K562 (cell line): ENCODE measurements around the gene NFRKB. TPM values are rescaled to one million over a fixed set of nuclear protein-coding genes. Genes with fewer than 3 reads are reported as not detected.

Experiments
- CBX3 ChIP-seq, 2 experiments: IDR thresholded peaks; 1 replicate in 1 of 2; 2 replicates in 1 of 2; pipeline ENCODE4 v1.6.1; 2012; ENCODE audit warnings: inconsistent platforms in 2 of 2, low read length in 2 of 2, borderline replicate concordance in 1 of 2, control low read depth in 1 of 2
- GATAD2A ChIP-seq: fragments of 450-650 bp; IDR thresholded peaks from 2 replicates; pipeline ENCODE4 v1.6.1; 2017
- HOXB6 ChIP-seq: fragments of 250-450 bp; sonication (Bioruptor Pico); IDR thresholded peaks from 2 replicates; pipeline ENCODE4 v1.5.1; 2022; ENCODE audit warnings: mild to moderate bottlenecking, borderline replicate concordance
- KHSRP ChIP-seq: fragments of 450-650 bp; IDR thresholded peaks from 2 replicates; pipeline ENCODE4 v1.6.1; 2017
- MEF2A ChIP-seq: IDR thresholded peaks from 2 replicates; pipeline ENCODE4 v1.6.1; 2011; ENCODE audit warnings: low read depth, mild to moderate bottlenecking, low read length, moderate library complexity; ENCODE audit not compliant: control insufficient read depth
- MIER1 ChIP-seq: fragments of 450-650 bp; IDR thresholded peaks from 2 replicates; pipeline ENCODE4 v1.6.1; 2016; ENCODE audit warnings: antibody characterized with exemption, mild to moderate bottlenecking, low read depth
- MYBL2 ChIP-seq, 2 experiments: fragments of 450-650 bp in 1 of 2; sonication (generic) in 1 of 2; formaldehyde crosslinking in 1 of 2; IDR thresholded peaks; 2 replicates each; pipeline versions ENCODE4 v1.6.1 to v1.8.1; 2017 to 2022; ENCODE audit warnings: borderline replicate concordance in 1 of 2, inconsistent platforms in 1 of 2, low read depth in 1 of 2, mild to moderate bottlenecking in 1 of 2, missing genetic modification reagents in 1 of 2, moderate library complexity in 1 of 2
- NRF1 ChIP-seq, 2 experiments: fragments of 450-650 bp; IDR thresholded peaks in 1 of 2; conservative IDR thresholded peaks in 1 of 2; 2 replicates each; pipeline ENCODE4 v1.6.1; 2014; ENCODE audit warnings: mild to moderate bottlenecking in 2 of 2
- PHB ChIP-seq: fragments of 250-450 bp; sonication (Bioruptor Pico); IDR thresholded peaks from 2 replicates; pipeline ENCODE4 v1.5.0; 2021
- RBM34 ChIP-seq: fragments of 200-400 bp; formaldehyde crosslinking; IDR thresholded peaks from 2 replicates; pipeline ENCODE4 v1.6.1; 2018; ENCODE audit warnings: low read length, borderline replicate concordance; ENCODE audit not compliant: insufficient read depth
- SMAD1 ChIP-seq: fragments of 150-350 bp; IDR thresholded peaks from 2 replicates; pipeline ENCODE4 v1.6.1; 2014; ENCODE audit warnings: low read length, low read depth; ENCODE audit not compliant: partially characterized antibody
- SMARCA5 ChIP-seq: fragments of 450-650 bp; IDR thresholded peaks from 2 replicates; pipeline ENCODE4 v1.6.1; 2016
- TRIM28 ChIP-seq: fragments of 450-650 bp; IDR thresholded peaks from 2 replicates; pipeline ENCODE4 v1.6.1; 2017
- ZKSCAN1 ChIP-seq: fragments of 150-350 bp; IDR thresholded peaks from 2 replicates; pipeline ENCODE4 v1.6.1; 2016; ENCODE audit warnings: low read depth, low read length
- ZNF695 ChIP-seq: fragments of 450-650 bp; formaldehyde crosslinking; IDR thresholded peaks from 2 replicates; pipeline ENCODE4 v1.4.0; 2020; ENCODE audit warnings: mild to moderate bottlenecking, moderate library complexity
- ZNF780A ChIP-seq: fragments of 250-450 bp; sonication (Bioruptor Pico); IDR thresholded peaks from 2 replicates; pipeline ENCODE4 v1.5.0; 2021; ENCODE audit warnings: mild to moderate bottlenecking
- polyA plus RNA-seq, 8 experiments: library from polyadenylated mRNA; depleted of rRNA in 4 of 8; stranded (reverse) in 5 of 8; unstranded in 3 of 8; fragments of >200 nt; fragmentation: Nextera tagmentation in 2 of 8; fragmentation: Illumina TruSeq in 1 of 8; extraction: Ambion mirVana in 2 of 8; extraction: Trizol in 1 of 8; gene quantifications; 2 replicates each; pipeline versions ENCODE4 v1.2.1 to v1.2.3, GENCODE V29; 2011 to 2014; ENCODE audit warnings: inconsistent platforms in 1 of 8, missing spikeins in 1 of 8
- total RNA-seq, 7 experiments: library from RNA; depleted of rRNA in 6 of 7; stranded (reverse); fragments of >200 nt in 6 of 7; fragmentation: Illumina TruSeq in 2 of 7; extraction: Trizol in 2 of 7; gene quantifications; 2 replicates each; pipeline versions ENCODE4 v1.2.1 to v1.2.3, GENCODE V29; 2011 to 2021; ENCODE audit warnings: low replicate concordance in 1 of 7
- TF ChIP-seq, protein P1 (sequence below): fragments of 250-450 bp; sonication (Bioruptor Pico); IDR thresholded peaks from 2 replicates; pipeline ENCODE4 v1.8.0; 2022; ENCODE audit warnings: moderate library complexity, mild to moderate bottlenecking, inconsistent platforms
- TF ChIP-seq, protein P2 (sequence below): fragments of 250-450 bp; sonication (Bioruptor Pico); IDR thresholded peaks from 2 replicates; pipeline ENCODE4 v1.8.0; 2022; ENCODE audit warnings: moderate library complexity, mild to moderate bottlenecking, inconsistent platforms
- TF ChIP-seq, protein P3 (sequence below): sonication (generic); formaldehyde crosslinking; IDR thresholded peaks from 2 replicates; pipeline ENCODE4 v1.8.1; 2023; ENCODE audit warnings: mild to moderate bottlenecking, missing genetic modification reagents
- TF ChIP-seq, protein P4 (sequence below): sonication (generic); formaldehyde crosslinking; IDR thresholded peaks from 2 replicates; pipeline ENCODE4 v1.9.0; 2022; ENCODE audit warnings: mild to moderate bottlenecking, missing genetic modification reagents
- TF ChIP-seq, protein P5 (sequence below): fragments of 250-450 bp; sonication (Bioruptor Pico); IDR thresholded peaks from 2 replicates; pipeline ENCODE4 v1.5.0; 2020; ENCODE audit warnings: mild to moderate bottlenecking, borderline replicate concordance

The NFRKB gene
- total and polyA plus RNA-seq, 9 of the 15 experiments (the other 6 are each of a cell fraction or from before 2014, with no cell fraction given), result 7.1 to 42.6 (median 23.9) TPM

GRCh38 chr11:129895126-129896041, at the start of gene NFRKB (continued):
- TF ChIP-seq RBM34 (no peak), CBX3 (IDR thresholded peaks at IDR 0.05; ENCODE audit: borderline replicate concordance in 1 of 2, low read length in 2 of 2) (no peak), NRF1 (conservative IDR thresholded peaks at IDR 0.05 in 1 of 2, IDR thresholded peaks at IDR 0.05 in 1 of 2) (peak; percentile 86 to 88), SMAD1 (no peak), MYBL2 (IDR thresholded peaks at IDR 0.05; ENCODE audit: low read depth) (no peak), MYBL2 (CRISPR knock-in tag; IDR thresholded peaks at IDR 0.05; ENCODE audit: borderline replicate concordance) (no peak), MEF2A (no peak), MIER1 (no peak), SMARCA5 (no peak), PHB (CRISPR knock-in tag) (no peak), ZNF695 (CRISPR knock-in tag) (no peak), ZNF780A (no peak), TRIM28 (no peak), KHSRP (no peak), HOXB6 (CRISPR knock-in tag) (no peak), ZKSCAN1 (no peak), GATAD2A (no peak)
- TF ChIP-seq, protein P1, sequence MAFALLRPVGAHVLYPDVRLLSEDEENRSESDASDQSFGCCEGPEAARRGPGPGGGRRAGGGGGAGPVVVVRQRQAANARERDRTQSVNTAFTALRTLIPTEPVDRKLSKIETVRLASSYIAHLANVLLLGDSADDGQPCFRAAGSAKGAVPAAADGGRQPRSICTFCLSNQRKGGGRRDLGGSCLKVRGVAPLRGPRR (CRISPR knock-in tag), result no peak
- TF ChIP-seq, protein P2, sequence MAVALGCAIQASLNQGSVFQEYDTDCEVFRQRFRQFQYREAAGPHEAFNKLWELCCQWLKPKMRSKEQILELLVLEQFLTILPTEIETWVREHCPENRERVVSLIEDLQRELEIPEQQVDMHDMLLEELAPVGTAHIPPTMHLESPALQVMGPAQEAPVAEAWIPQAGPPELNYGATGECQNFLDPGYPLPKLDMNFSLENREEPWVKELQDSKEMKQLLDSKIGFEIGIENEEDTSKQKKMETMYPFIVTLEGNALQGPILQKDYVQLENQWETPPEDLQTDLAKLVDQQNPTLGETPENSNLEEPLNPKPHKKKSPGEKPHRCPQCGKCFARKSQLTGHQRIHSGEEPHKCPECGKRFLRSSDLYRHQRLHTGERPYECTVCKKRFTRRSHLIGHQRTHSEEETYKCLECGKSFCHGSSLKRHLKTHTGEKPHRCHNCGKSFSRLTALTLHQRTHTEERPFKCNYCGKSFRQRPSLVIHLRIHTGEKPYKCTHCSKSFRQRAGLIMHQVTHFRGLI, result no peak
- TF ChIP-seq, protein P3, sequence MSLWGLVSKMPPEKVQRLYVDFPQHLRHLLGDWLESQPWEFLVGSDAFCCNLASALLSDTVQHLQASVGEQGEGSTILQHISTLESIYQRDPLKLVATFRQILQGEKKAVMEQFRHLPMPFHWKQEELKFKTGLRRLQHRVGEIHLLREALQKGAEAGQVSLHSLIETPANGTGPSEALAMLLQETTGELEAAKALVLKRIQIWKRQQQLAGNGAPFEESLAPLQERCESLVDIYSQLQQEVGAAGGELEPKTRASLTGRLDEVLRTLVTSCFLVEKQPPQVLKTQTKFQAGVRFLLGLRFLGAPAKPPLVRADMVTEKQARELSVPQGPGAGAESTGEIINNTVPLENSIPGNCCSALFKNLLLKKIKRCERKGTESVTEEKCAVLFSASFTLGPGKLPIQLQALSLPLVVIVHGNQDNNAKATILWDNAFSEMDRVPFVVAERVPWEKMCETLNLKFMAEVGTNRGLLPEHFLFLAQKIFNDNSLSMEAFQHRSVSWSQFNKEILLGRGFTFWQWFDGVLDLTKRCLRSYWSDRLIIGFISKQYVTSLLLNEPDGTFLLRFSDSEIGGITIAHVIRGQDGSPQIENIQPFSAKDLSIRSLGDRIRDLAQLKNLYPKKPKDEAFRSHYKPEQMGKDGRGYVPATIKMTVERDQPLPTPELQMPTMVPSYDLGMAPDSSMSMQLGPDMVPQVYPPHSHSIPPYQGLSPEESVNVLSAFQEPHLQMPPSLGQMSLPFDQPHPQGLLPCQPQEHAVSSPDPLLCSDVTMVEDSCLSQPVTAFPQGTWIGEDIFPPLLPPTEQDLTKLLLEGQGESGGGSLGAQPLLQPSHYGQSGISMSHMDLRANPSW (CRISPR knock-in tag), result no peak
- TF ChIP-seq, protein P4, sequence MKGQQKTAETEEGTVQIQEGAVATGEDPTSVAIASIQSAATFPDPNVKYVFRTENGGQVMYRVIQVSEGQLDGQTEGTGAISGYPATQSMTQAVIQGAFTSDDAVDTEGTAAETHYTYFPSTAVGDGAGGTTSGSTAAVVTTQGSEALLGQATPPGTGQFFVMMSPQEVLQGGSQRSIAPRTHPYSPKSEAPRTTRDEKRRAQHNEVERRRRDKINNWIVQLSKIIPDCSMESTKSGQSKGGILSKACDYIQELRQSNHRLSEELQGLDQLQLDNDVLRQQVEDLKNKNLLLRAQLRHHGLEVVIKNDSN (CRISPR knock-in tag), result no peak
- TF ChIP-seq, protein P5, sequence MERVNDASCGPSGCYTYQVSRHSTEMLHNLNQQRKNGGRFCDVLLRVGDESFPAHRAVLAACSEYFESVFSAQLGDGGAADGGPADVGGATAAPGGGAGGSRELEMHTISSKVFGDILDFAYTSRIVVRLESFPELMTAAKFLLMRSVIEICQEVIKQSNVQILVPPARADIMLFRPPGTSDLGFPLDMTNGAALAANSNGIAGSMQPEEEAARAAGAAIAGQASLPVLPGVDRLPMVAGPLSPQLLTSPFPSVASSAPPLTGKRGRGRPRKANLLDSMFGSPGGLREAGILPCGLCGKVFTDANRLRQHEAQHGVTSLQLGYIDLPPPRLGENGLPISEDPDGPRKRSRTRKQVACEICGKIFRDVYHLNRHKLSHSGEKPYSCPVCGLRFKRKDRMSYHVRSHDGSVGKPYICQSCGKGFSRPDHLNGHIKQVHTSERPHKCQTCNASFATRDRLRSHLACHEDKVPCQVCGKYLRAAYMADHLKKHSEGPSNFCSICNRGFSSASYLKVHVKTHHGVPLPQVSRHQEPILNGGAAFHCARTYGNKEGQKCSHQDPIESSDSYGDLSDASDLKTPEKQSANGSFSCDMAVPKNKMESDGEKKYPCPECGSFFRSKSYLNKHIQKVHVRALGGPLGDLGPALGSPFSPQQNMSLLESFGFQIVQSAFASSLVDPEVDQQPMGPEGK (CRISPR knock-in tag), result no peak
